ENCODE measurements around the gene NAGPA. TPM values are rescaled to one million over a fixed set of nuclear protein-coding genes. Genes with fewer than 3 reads are reported as not detected.
A peak's percentile ranks its signal among the peaks of the same experiment; 100 is the strongest.

Gene NAGPA
- total RNA-seq, 1 donor from 2014 or later = 24.1 TPM

DNA sequence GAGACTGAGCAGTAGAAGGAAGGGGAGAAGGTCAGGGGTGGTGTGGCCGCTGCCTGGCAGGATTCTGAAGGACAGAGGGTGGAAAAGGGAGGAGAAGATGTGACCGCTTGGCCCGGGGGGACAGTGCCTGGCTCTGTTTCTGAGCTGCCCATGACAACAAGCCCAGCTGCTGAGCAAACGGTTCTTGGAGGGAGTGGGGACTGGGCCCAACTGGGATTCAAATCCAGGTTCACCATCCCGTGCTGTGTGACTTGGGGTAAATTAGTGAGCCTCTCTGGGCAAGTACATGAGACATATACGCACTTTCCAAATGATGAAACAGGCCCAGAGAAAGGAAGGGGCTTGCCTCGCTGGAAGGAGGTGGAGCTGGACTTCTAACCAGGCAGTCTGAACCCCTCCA is 52.3 kb downstream of the NAGPA start:
- ATAC-seq (no peak), DNase-seq (peak; percentile 25)
- TF ChIP-seq, protein P1, sequence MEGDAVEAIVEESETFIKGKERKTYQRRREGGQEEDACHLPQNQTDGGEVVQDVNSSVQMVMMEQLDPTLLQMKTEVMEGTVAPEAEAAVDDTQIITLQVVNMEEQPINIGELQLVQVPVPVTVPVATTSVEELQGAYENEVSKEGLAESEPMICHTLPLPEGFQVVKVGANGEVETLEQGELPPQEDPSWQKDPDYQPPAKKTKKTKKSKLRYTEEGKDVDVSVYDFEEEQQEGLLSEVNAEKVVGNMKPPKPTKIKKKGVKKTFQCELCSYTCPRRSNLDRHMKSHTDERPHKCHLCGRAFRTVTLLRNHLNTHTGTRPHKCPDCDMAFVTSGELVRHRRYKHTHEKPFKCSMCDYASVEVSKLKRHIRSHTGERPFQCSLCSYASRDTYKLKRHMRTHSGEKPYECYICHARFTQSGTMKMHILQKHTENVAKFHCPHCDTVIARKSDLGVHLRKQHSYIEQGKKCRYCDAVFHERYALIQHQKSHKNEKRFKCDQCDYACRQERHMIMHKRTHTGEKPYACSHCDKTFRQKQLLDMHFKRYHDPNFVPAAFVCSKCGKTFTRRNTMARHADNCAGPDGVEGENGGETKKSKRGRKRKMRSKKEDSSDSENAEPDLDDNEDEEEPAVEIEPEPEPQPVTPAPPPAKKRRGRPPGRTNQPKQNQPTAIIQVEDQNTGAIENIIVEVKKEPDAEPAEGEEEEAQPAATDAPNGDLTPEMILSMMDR (IDR thresholded peaks at IDR 0.05) = no peak
- Histone ChIP-seq H3K27me3 (ENCODE audit: low read depth) (peaks cover 4% of the 10 kb centered on the region), H3K27ac (no peak overlapping the region), H3K36me3 (no peaks in the 10 kb centered on the region), H3K9me3 (no peaks in the 10 kb centered on the region), H3K4me3 (no peak overlapping the region), H3K4me1 (no peaks in the 10 kb centered on the region)
- intact Hi-C loops (cut with DNase I) = no loop called here

DNA sequence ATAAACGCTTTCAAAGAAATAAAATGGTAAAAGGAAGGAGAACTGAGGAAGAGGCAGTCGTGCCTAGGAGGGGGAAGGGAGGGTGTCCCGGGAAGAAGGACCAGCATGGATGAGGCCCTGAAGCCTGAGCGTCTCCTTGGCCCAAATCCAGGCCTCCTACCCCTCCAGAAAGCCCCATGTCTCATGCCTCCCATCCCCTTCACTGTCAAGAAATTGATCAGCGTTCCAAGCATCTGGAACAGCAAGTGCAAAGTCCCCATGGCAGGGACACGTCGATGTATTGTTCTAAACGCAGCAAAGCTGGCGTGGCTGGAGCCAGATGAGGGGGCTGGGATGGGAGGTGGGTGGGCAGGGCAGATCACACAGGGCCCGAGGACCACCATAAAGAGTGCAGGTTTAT is 53.0 kb downstream of the NAGPA start:
- ATAC-seq (no peak), DNase-seq (peak; percentile 24)
- Histone ChIP-seq H3K36me3 (no peaks in the 10 kb centered on the region), H3K27ac (no peak overlapping the region), H3K4me1 (no peaks in the 10 kb centered on the region), H3K27me3 (ENCODE audit: low read depth) (no peaks in the 10 kb centered on the region), H3K9me3 (no peaks in the 10 kb centered on the region), H3K4me3 (no peak overlapping the region)
- intact Hi-C loops (cut with DNase I) = no loop called here
- TF ChIP-seq, protein P1 (IDR thresholded peaks at IDR 0.05) = no peak

DNA sequence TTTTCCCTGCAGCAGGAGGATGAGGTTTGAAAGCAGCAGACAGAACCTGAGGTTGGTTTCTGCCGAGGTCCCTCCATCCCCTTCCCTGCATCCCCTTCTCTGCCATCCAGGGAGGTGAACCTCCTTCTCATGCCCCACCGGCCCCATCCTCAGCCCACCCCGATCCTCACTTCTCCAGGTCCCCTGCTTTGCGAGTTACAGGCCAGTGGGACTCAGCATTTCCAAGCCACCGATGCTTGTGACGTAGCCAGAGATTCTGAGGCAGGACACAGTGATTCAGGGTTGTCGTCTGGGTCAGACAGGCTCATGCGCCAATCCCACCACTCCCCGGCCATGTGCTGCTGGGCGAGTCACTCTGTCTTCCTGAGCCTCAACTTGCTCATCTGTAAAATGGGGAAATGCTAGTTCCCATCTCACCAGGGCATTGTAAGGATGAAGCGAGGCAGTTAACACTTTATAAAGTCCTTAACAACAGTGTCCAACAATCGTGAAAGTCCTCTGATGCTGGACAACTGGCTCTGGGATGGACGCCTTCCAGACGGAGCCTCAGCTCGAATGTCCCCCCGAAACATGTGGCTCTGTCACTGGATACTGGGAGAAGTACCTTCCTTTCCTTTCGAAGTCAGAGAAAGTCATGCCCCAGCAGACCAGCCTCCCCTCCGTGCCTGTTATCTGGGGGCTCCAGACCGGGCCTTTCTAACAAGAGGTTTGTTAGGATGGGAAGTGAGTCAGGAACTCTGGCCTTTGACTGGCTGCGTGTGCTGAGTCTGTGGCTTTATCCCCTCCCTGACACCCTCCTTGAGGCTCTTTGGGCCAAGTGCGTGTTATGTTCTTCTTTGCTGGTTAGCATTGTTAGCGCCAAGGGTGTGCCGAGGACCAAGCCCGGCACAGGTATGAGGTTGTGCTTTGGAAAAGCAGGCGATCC is 53.7 kb downstream of the NAGPA start:
- Histone ChIP-seq H3K9me3 (no peaks in the 10 kb centered on the region), H3K4me1 (no peaks in the 10 kb centered on the region), H3K36me3 (no peaks in the 10 kb centered on the region), H3K27me3 (ENCODE audit: low read depth) (no peaks in the 10 kb centered on the region), H3K4me3 (no peak overlapping the region), H3K27ac (no peak overlapping the region)
- DNase-seq = peak; percentile 13
- TF ChIP-seq, protein P1 (IDR thresholded peaks at IDR 0.05) = no peak
- no peak for ATAC-seq
- intact Hi-C loops (cut with DNase I) = no loop called here

DNA sequence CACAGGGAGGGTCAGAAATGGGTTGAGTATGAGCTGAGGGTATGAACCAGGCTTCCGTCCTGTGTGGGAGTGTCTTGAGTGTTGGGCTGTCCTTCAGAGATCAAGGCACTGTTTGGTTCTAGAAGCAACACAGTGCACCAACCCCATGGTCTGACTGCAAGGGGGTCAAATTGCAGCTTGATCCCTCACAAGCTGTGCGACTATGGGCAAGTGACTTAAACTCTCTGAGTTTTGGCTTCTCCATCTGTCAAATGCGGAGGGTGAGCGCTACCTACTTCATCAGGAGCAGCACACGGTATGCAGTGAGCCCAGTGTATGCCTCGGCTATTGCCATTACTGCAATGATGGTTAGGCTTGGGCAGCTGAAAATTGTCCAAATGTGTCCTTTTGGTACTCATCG is 54.6 kb downstream of the NAGPA start:
- Histone ChIP-seq H3K4me1 (no peaks in the 10 kb centered on the region), H3K9me3 (no peaks in the 10 kb centered on the region), H3K4me3 (no peak overlapping the region), H3K27ac (no peak overlapping the region), H3K27me3 (ENCODE audit: low read depth) (no peaks in the 10 kb centered on the region), H3K36me3 (no peaks in the 10 kb centered on the region)
- ATAC-seq = no peak
- peak; percentile 1 for DNase-seq
- TF ChIP-seq, protein P1 (IDR thresholded peaks at IDR 0.05) = no peak
- intact Hi-C loops (cut with DNase I) = no loop called here

DNA sequence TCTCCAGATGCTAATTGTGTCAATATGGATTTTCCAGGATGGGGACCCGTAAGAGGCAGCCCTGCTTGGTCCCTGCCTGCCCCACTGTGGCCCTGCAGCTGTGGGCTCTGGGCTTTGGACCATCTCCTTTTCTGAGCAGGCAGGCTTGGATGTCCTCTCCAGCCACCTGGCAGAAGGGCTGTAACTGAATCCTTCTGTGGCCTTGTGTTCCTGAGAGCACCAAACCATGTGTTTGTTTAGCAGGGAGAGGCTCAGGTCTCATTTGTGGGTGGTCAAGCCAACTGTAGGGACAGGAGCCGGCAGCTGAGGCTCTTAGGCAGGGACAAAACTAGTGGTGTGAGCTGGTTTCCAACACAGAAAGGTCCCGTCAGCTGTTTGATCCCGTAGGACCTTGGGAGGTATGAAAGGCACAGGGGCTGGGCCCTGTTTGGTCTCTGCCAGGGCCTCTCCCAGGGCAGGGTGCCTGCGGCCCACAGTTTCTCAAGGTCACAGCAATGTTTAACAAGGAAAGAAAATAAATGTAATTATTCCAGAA is 57.1 kb downstream of the NAGPA start:
- ATAC-seq (peak in 1 of 2 donors; percentile 28), DNase-seq (no peak)
- no peak overlapping the region for H3K27ac ChIP-seq
- intact Hi-C loops (cut with DNase I) = no loop called here
- H3K4me1 ChIP-seq = no peaks in the 10 kb centered on the region
- no peaks in the 10 kb centered on the region for H3K27me3 ChIP-seq (ENCODE audit: low read depth)
- H3K4me3 ChIP-seq = no peak overlapping the region
- H3K36me3 ChIP-seq = no peaks in the 10 kb centered on the region
- TF ChIP-seq, protein P1 (IDR thresholded peaks at IDR 0.05) = no peak
- H3K9me3 ChIP-seq = no peaks in the 10 kb centered on the region
